ENCODE measurements around the gene CHMP3. TPM values are rescaled to one million over a fixed set of nuclear protein-coding genes. Genes with fewer than 3 reads are reported as not detected.

Gene CHMP3
- total RNA-seq, 2 donors from 2014 or later: 20.5 to 29.3 TPM

DNA sequence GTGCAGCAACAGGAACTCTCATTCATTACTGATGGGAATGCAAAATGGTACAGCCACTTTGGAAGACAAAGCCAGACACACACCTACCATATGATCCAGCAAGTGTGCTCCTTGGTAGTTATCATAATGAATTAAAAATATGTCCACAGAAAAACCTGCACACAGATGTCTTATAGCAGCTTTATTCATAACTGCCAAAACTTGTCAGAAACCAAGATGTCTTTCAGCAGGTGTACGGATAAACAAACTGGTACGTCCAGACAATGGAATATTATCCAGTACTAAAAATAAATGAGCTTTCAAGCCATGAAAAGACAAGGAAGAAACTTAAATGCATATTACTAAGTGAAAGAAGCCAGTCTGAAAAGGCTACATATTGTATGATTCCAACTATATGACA is 50.4 kb downstream of the CHMP3 start:
- no peaks in the 10 kb centered on the region for H3K4me1 ChIP-seq (ENCODE audit: control insufficient read depth, insufficient read depth, low read length)
- H3K27ac Mint-ChIP-seq: no peak overlapping the region
- H3K27me3 ChIP-seq (ENCODE audit: control insufficient read depth, insufficient read depth, low read length, poor library complexity, severe bottlenecking): no peaks in the 10 kb centered on the region
- TF ChIP-seq, protein P1, sequence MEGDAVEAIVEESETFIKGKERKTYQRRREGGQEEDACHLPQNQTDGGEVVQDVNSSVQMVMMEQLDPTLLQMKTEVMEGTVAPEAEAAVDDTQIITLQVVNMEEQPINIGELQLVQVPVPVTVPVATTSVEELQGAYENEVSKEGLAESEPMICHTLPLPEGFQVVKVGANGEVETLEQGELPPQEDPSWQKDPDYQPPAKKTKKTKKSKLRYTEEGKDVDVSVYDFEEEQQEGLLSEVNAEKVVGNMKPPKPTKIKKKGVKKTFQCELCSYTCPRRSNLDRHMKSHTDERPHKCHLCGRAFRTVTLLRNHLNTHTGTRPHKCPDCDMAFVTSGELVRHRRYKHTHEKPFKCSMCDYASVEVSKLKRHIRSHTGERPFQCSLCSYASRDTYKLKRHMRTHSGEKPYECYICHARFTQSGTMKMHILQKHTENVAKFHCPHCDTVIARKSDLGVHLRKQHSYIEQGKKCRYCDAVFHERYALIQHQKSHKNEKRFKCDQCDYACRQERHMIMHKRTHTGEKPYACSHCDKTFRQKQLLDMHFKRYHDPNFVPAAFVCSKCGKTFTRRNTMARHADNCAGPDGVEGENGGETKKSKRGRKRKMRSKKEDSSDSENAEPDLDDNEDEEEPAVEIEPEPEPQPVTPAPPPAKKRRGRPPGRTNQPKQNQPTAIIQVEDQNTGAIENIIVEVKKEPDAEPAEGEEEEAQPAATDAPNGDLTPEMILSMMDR (conservative IDR thresholded peaks at IDR 0.05): no peak
- peaks cover 26% of the 10 kb centered on the region for H3K36me3 Mint-ChIP-seq (ENCODE audit: low read depth)
- no peak for DNase-seq
- no peak overlapping the region for H3K9ac ChIP-seq (ENCODE audit: extremely low read depth, low read length, poor library complexity, severe bottlenecking)
- H3K4me1 Mint-ChIP-seq: no peaks in the 10 kb centered on the region
- no peak overlapping the region for H3K4me3 Mint-ChIP-seq
- H3K9me3 ChIP-seq (ENCODE audit: control insufficient read depth, low read length): no peaks in the 10 kb centered on the region
- WGBS, 2 experiments (ENCODE audit: insufficient coverage in 1 of 2, insufficient read length in 1 of 2): 80 to 95% methylated on average over 1 to 2 of the region's 2 CpGs
- H3K9me3 Mint-ChIP-seq: peaks cover 2% of the 10 kb centered on the region
- H3K36me3 ChIP-seq (ENCODE audit: control insufficient read depth, insufficient read depth, low read length): peaks cover 20% of the 10 kb centered on the region
- H3K27ac ChIP-seq (ENCODE audit: low read depth, low read length): no peak overlapping the region
- no peaks in the 10 kb centered on the region for H3K27me3 Mint-ChIP-seq (ENCODE audit: insufficient read depth)
- no peak overlapping the region for H3K4me3 ChIP-seq (ENCODE audit: low read length)

DNA sequence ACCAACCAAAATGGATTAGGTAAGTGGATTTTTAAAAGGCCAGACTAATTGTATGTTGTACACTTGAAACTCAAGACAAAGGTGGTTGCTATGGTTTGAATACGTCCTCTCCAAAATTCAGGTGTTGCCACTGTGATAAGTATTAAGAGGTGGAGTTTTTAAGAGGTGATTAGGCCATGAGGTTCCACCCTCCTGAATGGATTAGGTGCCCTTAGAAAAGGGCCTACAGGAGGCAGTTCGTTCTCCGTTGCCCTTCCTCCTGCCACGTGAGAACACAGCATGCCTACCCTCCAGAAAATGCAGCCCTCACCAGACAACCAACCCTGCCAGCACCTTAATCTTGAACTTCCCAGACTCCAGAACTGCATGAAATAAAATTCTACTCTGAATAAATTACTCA is 51.2 kb downstream of the CHMP3 start:
- Histone ChIP-seq H3K36me3 (ENCODE audit: control insufficient read depth, insufficient read depth, low read length) (peaks cover 20% of the 10 kb centered on the region), H3K9ac (ENCODE audit: extremely low read depth, low read length, poor library complexity, severe bottlenecking) (no peak overlapping the region), H3K27me3 (ENCODE audit: control insufficient read depth, insufficient read depth, low read length, poor library complexity, severe bottlenecking) (no peaks in the 10 kb centered on the region), H3K9me3 (ENCODE audit: control insufficient read depth, low read length) (no peaks in the 10 kb centered on the region), H3K4me1 (ENCODE audit: control insufficient read depth, insufficient read depth, low read length) (no peaks in the 10 kb centered on the region), H3K27ac (ENCODE audit: low read depth, low read length) (no peak overlapping the region), H3K4me3 (ENCODE audit: low read length) (no peak overlapping the region)
- no peaks in the 10 kb centered on the region for H3K27me3 Mint-ChIP-seq (ENCODE audit: insufficient read depth)
- TF ChIP-seq, protein P1 (conservative IDR thresholded peaks at IDR 0.05): no peak
- H3K36me3 Mint-ChIP-seq (ENCODE audit: low read depth): peaks cover 30% of the 10 kb centered on the region
- DNase-seq: no peak
- no peaks in the 10 kb centered on the region for H3K4me1 Mint-ChIP-seq
- 89 to 100% methylated on average over 3 to 4 of the region's 4 CpGs for WGBS, 2 experiments (ENCODE audit: insufficient coverage in 1 of 2, insufficient read length in 1 of 2)
- H3K9me3 Mint-ChIP-seq: peaks cover 2% of the 10 kb centered on the region
- H3K27ac Mint-ChIP-seq: no peak overlapping the region
- H3K4me3 Mint-ChIP-seq: no peak overlapping the region

DNA sequence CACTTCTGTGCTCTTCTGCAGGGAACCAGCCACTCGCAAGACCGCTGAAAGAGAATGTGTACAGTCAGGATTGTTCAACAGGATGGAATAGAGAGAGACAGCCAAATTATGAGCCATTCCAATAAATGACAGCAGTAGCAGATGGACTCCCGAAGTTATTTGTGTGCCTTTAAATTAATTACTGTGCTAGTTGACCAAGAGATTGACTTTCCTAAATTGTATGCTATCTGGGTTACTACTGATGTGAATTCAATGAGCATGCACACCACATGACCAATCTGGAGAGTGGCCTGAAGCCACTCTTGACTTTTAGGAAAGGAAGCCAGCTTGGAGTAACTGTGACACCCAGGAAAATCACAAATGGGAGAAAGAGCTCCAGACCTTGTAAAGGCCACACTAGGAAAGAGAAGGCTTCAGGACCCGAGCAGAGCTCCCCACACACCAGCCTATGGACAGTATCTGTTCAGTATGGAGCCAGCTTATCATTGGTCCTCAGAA is 52.8 kb downstream of the CHMP3 start:
- no peaks in the 10 kb centered on the region for H3K4me1 ChIP-seq (ENCODE audit: control insufficient read depth, insufficient read depth, low read length)
- no peaks in the 10 kb centered on the region for H3K9me3 ChIP-seq (ENCODE audit: control insufficient read depth, low read length)
- TF ChIP-seq, protein P1 (conservative IDR thresholded peaks at IDR 0.05): no peak
- no peaks in the 10 kb centered on the region for H3K27me3 Mint-ChIP-seq (ENCODE audit: insufficient read depth)
- H3K27me3 ChIP-seq (ENCODE audit: control insufficient read depth, insufficient read depth, low read length, poor library complexity, severe bottlenecking): no peaks in the 10 kb centered on the region
- no peak for DNase-seq
- no peaks in the 10 kb centered on the region for H3K4me1 Mint-ChIP-seq
- H3K27ac Mint-ChIP-seq: no peak overlapping the region
- peaks cover 28% of the 10 kb centered on the region for H3K36me3 Mint-ChIP-seq (ENCODE audit: low read depth)
- 86 to 98% methylated on average over 4 of the region's 4 CpGs for WGBS, 2 experiments (ENCODE audit: insufficient coverage in 1 of 2, insufficient read length in 1 of 2)
- no peak overlapping the region for H3K9ac ChIP-seq (ENCODE audit: extremely low read depth, low read length, poor library complexity, severe bottlenecking)
- peaks cover 23% of the 10 kb centered on the region for H3K36me3 ChIP-seq (ENCODE audit: control insufficient read depth, insufficient read depth, low read length)
- H3K9me3 Mint-ChIP-seq: no peaks in the 10 kb centered on the region
- H3K4me3 ChIP-seq (ENCODE audit: low read length): no peak overlapping the region
- H3K4me3 Mint-ChIP-seq: no peak overlapping the region
- H3K27ac ChIP-seq (ENCODE audit: low read depth, low read length): no peak overlapping the region

All from endodermal cell (in vitro differentiated cells).